ENCODE data around the gene PPP1CA. TPM values are rescaled to one million over a fixed set of nuclear protein-coding genes. Genes with fewer than 3 reads are reported as not detected.

PPP1CA gene
- 270 to 307 TPM (median 296 TPM) in 5 replicates for total RNA-seq (2022; extraction: Qiagen RNA extraction; ENCODE audit: low read depth)

DNA sequence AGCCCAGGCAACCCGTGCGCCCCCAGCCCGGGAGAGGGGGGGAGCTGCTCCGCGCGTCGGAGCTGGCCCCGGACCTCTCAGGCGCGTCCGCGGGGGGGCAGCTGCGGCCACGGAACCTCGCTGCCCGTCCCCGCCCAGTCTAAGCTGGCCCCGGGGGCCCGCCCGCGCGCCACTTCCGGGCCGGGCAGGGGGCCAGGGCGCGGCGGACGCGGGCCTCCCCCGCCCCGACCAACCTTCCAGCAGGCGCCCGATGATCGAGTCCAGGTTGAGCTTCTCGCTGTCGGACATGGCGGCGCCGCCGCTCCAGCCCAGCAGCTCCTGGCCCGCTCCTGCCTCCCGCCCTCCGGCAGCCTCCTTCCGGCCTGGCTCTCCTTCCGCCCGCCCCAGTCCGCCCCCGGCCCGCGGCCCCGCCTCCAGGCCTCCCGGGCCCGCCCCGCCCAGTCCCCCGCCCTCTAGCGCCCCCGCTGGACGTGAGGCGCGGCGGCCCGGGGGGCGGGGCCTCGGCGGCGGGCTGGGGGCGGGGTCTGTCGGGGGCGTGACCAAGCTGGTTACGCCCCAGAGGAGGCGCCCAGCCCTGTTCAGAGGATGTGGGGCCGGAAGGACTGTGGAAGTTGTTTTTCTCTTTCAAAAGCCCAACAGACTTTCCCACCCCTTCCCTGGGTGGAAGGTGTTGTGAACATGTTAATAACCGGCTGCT, at the start of gene PPP1CA:
PPP1CA (minus strand) TSS at position 364 of the 697 bp plus-strand sequence; CDS start at position 288, 76 bp downstream.

DNA sequence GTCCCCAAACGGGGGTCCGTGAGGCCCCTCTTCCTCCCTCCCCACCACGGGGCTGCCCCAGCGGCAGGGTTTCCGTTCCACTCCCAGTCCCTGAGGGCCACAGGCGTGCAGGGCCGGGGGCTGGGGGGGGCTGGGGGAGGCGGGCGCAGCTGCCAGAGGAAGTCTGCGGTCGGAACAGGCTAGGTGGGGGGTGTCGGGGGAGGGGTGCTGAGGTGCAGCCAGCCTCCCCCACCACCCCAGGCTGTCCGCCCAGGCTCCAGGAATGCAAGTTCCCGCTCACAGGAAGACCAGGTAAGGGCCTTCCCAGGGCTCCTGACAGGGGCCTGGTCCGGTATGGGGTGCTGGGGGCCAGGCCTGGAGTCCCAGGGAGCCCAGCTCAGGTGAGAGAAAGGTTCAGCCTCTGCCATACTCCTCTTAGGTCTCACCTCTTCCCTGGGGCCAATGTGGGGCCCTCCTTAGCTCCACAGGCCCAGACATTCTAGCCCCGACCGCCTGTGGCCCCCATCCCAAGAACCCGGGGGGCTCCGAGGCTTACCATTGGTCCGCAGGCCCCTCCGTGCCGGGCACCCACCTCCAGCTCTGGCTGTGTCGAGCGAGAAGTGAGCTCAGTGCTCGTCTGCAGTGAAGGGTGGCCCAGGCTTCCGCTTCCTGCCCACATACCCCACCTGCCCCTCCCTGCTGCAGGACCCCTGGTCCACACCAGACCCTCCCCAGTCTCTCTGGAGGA, 35.6 kb upstream of the PPP1CA start, which contains the start of gene PTPRCAP:
PTPRCAP (minus strand) TSS at position 601 of the 727 bp plus-strand sequence; CDS start at position 538, 63 bp downstream.

DNA sequence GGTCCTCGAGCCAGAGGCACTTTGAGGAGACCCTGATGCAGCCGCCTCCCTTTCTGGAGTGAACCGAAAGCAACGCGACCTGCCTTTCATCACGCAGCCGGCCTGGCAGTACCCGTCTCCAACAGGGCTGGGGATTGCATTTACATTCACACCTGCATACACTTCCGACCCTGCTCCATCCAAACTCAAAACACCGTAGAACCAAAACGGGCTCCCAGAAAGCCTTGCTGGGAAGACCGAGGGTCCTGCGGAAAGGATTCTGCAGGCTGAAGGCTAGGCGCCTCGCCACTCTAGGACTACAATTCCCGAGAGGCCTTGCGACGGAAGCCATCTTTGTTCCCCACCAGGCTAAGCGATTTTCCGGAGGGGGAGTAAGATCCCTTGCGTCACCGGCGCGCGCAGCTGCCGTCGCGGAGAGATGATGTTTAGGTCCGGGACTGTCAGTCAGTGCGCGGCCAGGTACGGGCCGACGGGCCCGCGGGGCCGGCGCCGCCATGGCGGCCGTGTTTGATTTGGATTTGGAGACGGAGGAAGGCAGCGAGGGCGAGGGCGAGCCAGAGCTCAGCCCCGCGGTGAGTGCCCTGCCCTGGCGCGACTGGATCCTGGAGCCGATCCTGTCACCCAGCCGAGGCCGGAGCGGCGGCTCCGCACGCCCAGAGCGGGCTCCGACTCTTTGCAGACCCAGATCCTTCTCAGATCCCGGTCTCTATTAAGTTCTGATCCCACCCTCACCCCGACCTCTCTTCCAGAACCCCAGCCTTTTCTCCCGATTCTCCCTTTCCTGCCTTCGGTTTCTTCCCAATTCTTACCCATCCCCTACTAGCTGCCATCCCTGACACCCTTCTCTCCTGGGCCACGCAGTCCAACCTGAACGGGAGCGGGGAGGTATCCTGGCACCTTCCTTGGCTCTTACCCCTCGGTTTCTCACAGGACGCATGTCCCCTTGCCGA, 26.7 kb upstream of the PPP1CA start, which contains the start of gene RPS6KB2:
RPS6KB2 (plus strand) TSS at position 443 of the 950 bp plus-strand sequence; CDS start at position 495, 52 bp downstream.

DNA sequence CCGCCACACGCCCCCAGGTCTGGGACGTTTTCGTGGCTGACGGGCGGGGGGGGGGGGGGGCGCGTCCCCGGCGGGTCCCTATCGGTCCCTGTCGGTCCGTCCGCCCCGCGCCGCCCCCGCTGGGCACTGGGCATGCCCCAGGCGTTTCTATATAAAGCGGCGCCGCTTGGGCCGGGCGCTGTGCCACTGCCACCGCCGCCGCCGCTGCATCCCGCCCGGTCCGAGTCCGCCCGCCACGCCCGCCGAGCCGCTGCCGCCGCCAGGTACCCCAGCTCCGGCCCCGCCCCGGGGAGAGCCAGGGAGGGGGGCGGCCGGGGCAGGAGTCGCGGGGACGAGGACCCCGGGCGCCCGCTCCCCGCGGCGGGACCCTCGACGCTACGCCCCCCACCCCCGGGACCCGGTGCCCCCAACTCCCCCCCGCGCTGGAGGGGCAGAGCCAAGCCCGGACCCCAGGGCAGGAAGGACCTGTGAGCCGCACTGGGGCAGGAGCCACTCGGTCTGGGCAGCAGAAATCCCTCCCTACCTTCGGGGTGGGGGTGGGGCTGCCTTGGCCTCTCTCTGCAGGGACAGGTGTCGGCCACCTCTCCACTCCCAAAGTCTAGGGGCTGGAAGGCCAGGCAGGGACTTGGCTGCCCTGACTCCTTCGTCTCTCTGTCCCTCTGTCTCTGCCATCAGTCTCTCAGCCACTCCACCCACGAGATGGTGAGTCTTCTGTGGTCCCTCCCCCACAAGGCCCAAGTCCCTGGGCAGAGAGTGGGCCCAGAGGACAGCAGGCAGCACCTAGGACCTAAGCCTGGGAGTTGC, 14.0 kb upstream of the PPP1CA start, which contains the start of gene CARNS1:
CARNS1 (plus strand) TSS at position 178 of the 804 bp plus-strand sequence; CDS start at position 700, 522 bp downstream.

DNA sequence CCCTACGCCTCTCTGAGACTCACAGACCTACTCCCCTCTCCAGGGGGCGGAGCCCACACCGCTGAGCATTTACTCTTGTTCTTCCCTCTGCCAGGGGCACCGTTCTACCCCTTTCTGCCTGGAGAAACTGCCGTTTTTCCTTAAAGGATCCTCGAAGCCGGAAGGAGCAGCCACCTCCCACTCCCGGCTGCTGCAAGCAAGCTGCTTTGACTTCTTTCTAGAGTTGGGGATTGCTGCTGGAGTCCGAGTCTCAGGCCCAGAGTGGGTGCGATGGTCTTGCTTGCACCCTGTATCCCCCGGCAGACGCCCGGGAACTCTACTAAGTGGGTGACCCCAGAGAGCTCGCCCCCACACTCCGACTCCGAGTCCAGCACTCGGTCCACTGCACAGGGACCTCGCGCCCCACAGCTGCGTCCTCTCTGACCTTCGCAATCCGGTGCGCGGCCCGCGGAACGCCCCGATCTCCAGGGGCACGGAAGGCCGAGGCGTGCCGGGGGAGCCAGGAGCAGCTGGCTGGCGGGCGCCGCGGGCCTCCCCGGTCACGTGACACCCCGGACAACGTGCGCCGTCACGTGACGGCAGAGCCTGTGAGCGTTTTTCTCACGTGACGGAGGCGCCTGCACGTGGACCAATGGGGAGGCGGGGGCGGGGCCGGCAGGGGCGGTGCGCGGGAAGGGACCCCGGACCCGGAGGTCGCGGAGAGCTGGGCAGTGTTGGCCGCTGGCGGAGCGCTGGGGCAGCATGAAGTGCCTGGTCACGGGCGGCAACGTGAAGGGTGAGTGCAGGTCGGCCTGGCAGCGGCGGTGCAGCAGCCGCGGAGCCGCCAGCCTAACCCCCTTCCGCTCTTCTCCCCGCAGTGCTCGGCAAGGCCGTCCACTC, 10.1 kb downstream of the PPP1CA start, which contains the start of gene RAD9A:
RAD9A (plus strand) TSS at position 683 of the 879 bp plus-strand sequence; CDS start at position 742, 59 bp downstream.

DNA sequence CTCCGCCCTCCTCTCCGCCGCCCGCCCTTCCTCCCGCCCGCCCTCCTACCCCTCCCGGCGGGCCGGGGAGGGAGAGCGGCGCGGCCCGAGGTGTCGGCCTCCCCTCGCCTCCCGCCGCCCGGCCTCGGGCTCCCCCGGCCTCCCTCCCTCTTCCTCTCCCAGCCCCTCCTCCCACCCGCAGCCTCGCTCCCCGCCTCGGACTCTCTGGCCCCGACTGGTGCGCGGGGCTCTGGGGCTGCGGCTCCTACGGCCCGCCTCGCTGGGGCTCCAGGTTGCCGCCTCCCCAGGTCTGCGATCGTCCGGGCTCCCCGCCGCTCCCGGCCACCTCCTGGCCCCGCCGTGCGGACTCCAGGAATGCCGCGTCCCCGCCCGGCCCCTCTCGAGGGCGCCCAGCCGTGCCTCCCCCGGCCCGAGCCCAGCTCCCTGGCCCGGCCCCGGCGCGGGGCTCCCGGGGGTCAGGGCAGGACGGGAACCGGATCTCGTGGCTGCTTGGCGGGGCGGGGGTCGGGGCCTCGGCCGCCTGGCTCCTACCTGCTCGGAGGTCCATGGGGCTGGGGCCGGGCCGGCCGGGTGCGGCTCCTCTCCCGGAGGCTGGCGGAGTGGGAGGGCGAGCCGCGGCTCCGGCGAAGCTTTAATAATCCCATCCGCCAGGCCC, 28.5 kb downstream of the PPP1CA start, which contains the start of gene CLCF1:
CLCF1 (minus strand) TSS at position 606 of the 655 bp plus-strand sequence; CDS start at position 547, 59 bp downstream.

DNA sequence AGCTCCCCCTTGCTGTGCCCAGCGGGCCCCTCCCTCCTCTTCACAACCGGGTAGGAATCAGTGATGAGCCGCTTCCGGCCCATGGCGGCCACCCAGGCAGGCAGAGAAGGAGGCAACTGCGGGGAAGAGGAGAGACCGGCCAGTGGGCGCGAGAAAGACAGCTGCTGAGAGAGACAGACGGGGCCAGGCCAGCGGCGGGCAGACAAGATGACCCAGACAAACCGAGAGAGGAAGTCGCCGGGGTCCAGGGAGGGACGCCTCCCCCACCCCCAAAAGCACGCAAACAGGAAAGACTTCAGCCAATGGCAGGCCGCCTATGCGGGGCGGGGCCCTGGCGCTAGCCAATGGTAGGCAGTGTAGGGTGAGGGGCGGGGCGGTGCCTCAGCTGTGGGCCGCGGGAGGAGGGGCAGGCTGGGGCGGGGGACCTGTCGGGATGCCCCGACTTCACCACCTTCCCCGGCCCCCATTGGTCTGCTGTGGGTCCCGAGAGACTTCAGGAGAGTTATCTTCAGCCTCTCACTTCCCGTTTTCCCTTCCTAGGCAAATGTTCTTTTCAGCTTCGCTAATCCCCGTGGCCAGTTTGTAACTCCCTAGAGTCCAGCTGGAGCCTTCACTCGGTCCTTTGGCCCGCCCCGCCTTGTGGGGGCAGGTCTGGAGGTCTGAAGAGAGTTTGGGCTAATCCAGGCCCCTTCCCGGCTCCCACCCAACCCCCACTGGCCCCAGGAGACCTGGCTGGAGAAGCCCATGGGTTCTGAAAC, 48.2 kb downstream of the PPP1CA start, which contains the start of gene POLD4:
POLD4 (minus strand) TSS at position 230 of the 758 bp plus-strand sequence; CDS start at position 83, 147 bp downstream.

Other genes starting within 250 kb of the PPP1CA start
- gene GRK2, start 135.4 kb downstream of the PPP1CA start, total RNA-seq (2022; extraction: Qiagen RNA extraction; ENCODE audit: low read depth) = 26.2 to 41.9 TPM (median 37.9 TPM) in 5 replicates
- 18.9 to 30.0 TPM (median 26.2 TPM) in 5 replicates for gene ANKRD13D, start 112.6 kb downstream of the PPP1CA start, total RNA-seq (2022; extraction: Qiagen RNA extraction; ENCODE audit: low read depth)
- 14.9 to 26.6 TPM (median 24.6 TPM) in 5 replicates for gene SSH3, start 98.3 kb downstream of the PPP1CA start, total RNA-seq (2022; extraction: Qiagen RNA extraction; ENCODE audit: low read depth)
- gene POLD4, start 48.3 kb downstream of the PPP1CA start, total RNA-seq (2022; extraction: Qiagen RNA extraction; ENCODE audit: low read depth) = 196 to 260 TPM (median 237 TPM) in 5 replicates
- 40.0 to 52.6 TPM (median 45.1 TPM) in 5 replicates for gene CLCF1, start 28.3 kb downstream of the PPP1CA start, total RNA-seq (2022; extraction: Qiagen RNA extraction; ENCODE audit: low read depth)
- 21.5 to 36.9 TPM (median 32.9 TPM) in 5 replicates for gene RAD9A, start 9.9 kb downstream of the PPP1CA start, total RNA-seq (2022; extraction: Qiagen RNA extraction; ENCODE audit: low read depth)
- 0.13 to 0.17 TPM (median 0.14 TPM) in 4 of 5 replicates, not detected in the other for gene TBC1D10C, start 2.2 kb upstream of the PPP1CA start, total RNA-seq (2022; extraction: Qiagen RNA extraction; ENCODE audit: low read depth)
- gene CARNS1, start 13.8 kb upstream of the PPP1CA start, total RNA-seq (2022; extraction: Qiagen RNA extraction; ENCODE audit: low read depth) = 0.08 to 0.20 TPM (median 0.13 TPM) in 5 replicates
- gene RPS6KB2, start 26.6 kb upstream of the PPP1CA start, total RNA-seq (2022; extraction: Qiagen RNA extraction; ENCODE audit: low read depth) = 39.7 to 51.6 TPM (median 50.4 TPM) in 5 replicates
- gene PTPRCAP, start 35.8 kb upstream of the PPP1CA start, total RNA-seq (2022; extraction: Qiagen RNA extraction; ENCODE audit: low read depth) = 0.22 to 0.33 TPM (median 0.30 TPM) in 5 replicates
- 45.4 to 58.5 TPM (median 55.9 TPM) in 5 replicates for gene CORO1B, start 41.6 kb upstream of the PPP1CA start, total RNA-seq (2022; extraction: Qiagen RNA extraction; ENCODE audit: low read depth)
- 0.08 TPM in 1 of 5 replicates, not detected in the others for gene GPR152, start 50.9 kb upstream of the PPP1CA start, total RNA-seq (2022; extraction: Qiagen RNA extraction; ENCODE audit: low read depth)
- not detected in 5 replicates for gene CABP4, start 53.5 kb upstream of the PPP1CA start, total RNA-seq (2022; extraction: Qiagen RNA extraction; ENCODE audit: low read depth)
- gene TMEM134, start 67.4 kb upstream of the PPP1CA start, total RNA-seq (2022; extraction: Qiagen RNA extraction; ENCODE audit: low read depth) = 40.8 to 73.9 TPM (median 62.8 TPM) in 5 replicates
- gene AIP, start 81.2 kb upstream of the PPP1CA start, total RNA-seq (2022; extraction: Qiagen RNA extraction; ENCODE audit: low read depth) = 42.9 to 51.5 TPM (median 47.9 TPM) in 5 replicates
- 30.3 to 60.6 TPM (median 48.4 TPM) in 5 replicates for gene PITPNM1, start 103.5 kb upstream of the PPP1CA start, total RNA-seq (2022; extraction: Qiagen RNA extraction; ENCODE audit: low read depth)
- gene CDK2AP2, start 106.3 kb upstream of the PPP1CA start, total RNA-seq (2022; extraction: Qiagen RNA extraction; ENCODE audit: low read depth) = 60.3 to 99.6 TPM (median 91.5 TPM) in 5 replicates
- gene CABP2, start 121.6 kb upstream of the PPP1CA start, total RNA-seq (2022; extraction: Qiagen RNA extraction; ENCODE audit: low read depth) = not detected in 5 replicates
- gene GSTP1, start 182.0 kb upstream of the PPP1CA start, total RNA-seq (2022; extraction: Qiagen RNA extraction; ENCODE audit: low read depth) = 1,410 to 1,790 TPM (median 1,699 TPM) in 5 replicates
- 131 to 152 TPM (median 143 TPM) in 5 replicates for gene NDUFV1, start 205.1 kb upstream of the PPP1CA start, total RNA-seq (2022; extraction: Qiagen RNA extraction; ENCODE audit: low read depth)
- 7.1 to 14.7 TPM (median 12.2 TPM) in 5 replicates for gene NUDT8, start 228.1 kb upstream of the PPP1CA start, total RNA-seq (2022; extraction: Qiagen RNA extraction; ENCODE audit: low read depth)
- gene TBX10, start 237.9 kb upstream of the PPP1CA start, total RNA-seq (2022; extraction: Qiagen RNA extraction; ENCODE audit: low read depth) = not detected in 5 replicates
- 0.62 to 2.0 TPM (median 1.2 TPM) in 5 replicates for gene ACY3, start 248.9 kb upstream of the PPP1CA start, total RNA-seq (2022; extraction: Qiagen RNA extraction; ENCODE audit: low read depth)